T follicular helper cell (primary cell): ENCODE measurements around the gene FGD4.
"Not testable (repeated sequence)": the region's sequence is repeated elsewhere in the genome, so short reads cannot be mapped to it uniquely, and the experiment has no call there.

Source experiments
- DNase-seq: peaks from one replicate; pipeline ENCODE4 v3.0.0-alpha.2; 2020; ENCODE audit warnings: low read depth

Gene FGD4

DNA sequence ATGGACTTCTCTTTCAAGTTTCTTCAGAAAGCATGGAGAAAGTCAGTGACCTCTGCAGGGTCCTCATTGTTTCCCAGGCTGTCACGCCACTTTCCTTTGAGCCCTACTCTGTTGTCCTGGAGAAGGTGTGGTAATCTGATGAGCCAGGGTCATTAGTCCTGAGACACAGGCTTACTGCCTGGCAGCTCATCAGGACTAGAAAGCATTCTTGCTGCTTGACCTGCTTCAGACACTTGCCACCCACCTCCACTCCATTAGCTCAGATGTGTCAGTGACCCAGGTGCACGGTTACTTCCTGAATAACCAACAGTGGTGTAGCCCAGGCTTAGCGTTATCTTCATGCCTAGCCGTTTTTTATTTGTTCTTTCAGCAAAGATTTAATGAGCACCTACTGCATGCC, 93.9 kb downstream of the FGD4 start:
- DNase-seq = no peak

DNA sequence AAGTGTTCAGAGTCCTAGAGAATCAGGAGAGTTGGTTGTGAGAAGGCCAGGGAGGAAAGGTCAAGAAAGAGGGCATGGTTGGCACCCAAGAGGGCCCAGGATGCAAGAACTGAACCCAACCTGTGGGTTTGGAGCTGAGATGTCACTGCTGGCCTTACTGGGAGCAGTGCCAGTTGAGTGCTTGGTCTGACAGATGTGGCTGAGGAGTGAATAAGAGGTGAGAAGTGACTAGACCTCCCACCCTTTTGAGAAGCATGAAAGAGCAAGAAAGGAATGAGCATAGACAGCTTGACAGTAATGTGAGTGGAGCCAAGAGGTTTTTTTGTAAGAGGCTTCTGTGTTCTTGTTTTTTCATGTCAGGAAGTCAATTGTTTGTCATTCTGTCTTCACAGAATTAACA, 95.3 kb downstream of the FGD4 start:
- no peak for DNase-seq

GRCh38 chr12:32496946-32497345, 97.6 kb downstream of the FGD4 start:
- no peak for DNase-seq

DNA sequence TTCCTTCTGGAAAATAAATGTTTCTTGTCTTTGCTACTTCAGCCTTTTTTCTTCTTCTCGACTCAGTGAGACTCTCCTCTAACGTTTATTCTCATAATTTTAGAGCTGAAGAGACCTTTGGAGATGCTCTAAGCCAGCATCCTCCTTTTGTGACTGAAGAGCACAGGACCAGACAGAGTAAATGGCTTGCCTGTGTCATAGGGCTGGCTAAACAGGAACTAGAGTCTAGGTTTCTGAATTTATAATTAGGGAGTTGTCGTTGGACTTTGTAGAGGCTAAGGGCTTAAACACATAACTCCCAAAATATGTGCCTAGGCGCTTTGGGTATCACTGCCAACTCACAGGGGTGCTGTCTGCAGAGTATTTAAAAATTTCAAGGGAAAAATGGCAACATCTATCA, 98.5 kb downstream of the FGD4 start:
- no peak for DNase-seq

- no peak for DNase-seq
Measured at GRCh38 chr12:32499048-32499447, 99.7 kb downstream of the FGD4 start.

DNA sequence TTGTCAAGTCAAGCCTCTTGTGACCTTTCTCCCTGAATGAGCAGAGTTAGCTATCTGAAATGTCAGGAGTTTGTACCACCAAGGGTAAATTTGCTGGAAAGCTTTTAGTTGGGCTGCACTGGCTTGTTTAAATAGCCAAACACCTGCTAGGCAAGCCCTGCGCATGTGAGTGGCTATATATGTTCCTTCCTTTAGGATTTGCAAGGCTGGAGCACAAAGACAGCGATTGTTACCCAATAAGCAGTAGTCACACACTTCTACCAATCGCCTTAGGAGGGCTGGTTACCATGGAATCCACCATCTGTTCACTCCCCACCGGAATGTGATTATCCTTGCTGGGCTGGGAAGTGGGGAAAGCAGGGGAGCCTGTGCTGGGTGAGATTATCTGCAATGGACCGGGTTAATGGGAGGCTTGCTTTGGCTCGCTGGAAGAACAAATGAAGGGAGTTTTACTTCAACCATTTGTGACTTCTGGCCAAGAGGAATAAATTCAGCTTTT, 102.5 kb downstream of the FGD4 start:
- no peak for DNase-seq

DNA sequence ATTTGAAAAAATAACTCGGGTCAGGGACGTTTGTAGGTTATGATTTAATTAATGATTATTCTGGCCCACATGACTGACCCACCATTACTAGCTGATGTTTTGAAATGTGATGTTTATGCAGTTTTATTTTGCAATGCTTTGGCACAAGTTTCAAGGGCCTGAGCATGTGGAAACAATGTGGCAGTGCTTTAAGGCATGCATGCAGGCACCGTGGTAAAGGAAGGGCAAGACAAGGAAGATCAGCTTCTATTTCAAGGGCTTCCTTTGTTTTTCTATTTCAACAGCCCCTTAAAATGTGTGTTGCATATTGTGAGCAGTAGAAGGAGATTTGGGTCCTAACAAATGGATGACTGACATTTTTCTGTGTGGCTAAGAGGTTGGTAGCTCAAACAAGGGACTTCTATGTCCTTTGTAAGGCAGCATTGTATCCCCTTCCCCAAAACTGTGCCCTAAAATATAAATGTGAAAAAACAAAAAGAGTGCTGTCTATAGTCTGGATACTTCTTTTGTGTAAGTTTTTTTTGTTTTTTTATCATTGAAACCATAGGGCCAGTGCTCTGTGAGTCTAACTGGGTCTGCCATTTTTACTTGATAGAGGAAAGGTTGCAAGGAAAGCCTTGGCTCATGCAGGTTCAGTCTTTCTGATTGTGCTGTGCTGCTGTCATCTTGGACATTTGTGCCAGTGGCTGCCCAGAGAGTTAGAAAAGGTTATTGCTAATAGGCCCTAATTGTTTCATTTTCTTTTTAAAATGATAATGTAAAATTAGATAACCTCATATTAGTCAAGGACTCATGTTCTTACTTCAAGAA, 103.5 kb downstream of the FGD4 start:
- DNase-seq = no peak

DNA sequence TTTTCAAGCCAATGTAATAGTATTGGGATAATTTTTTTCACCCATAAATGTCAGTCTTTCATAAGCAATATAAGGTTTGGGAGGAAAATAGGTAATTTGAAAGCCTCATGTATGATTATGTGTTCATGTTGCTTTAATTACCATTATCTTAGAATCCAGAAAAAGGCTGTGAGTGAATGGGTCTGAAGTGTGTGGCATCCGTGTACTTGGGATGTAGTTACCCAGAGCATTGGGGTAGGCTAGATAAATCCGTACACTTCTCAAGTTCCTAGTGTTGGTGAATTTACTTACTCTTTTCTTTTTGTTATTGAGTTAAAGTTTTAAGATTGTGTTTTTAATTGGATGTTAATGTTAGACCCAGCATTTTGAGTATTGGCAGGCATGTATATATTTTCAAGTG, 104.4 kb downstream of the FGD4 start:
- DNase-seq = no peak

GRCh38 chr12:32504591-32504990, 105.2 kb downstream of the FGD4 start:
- DNase-seq = no peak

- no peak for DNase-seq
Measured at GRCh38 chr12:32505067-32505945, 105.9 kb downstream of the FGD4 start.

- DNase-seq = not testable (repeated sequence)
Measured at GRCh38 chr12:32507096-32507941, 108.0 kb downstream of the FGD4 start.

DNA sequence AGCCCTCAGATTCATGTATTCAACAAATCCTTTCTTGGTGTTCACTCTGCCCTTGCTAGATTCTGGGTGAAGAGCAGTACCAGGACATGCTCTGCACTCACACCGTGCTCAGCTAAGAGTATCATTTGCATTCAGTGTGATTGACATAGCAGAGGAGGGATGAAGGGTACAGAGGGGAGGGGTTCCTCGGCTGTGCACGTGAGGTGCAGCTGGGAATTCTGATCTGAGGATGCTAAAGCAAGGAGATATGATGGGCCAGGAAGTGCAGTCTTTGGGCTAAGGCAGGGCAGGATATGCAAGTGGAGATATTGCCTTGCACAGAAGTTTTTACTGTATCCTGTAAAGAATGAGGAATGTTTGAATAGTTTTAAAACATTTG, 108.6 kb downstream of the FGD4 start:
- DNase-seq = no peak

- no peak for DNase-seq
Measured at GRCh38 chr12:32508626-32509025, 109.3 kb downstream of the FGD4 start.

GRCh38 chr12:32509328-32510091, 110.2 kb downstream of the FGD4 start:
- no peak for DNase-seq

DNA sequence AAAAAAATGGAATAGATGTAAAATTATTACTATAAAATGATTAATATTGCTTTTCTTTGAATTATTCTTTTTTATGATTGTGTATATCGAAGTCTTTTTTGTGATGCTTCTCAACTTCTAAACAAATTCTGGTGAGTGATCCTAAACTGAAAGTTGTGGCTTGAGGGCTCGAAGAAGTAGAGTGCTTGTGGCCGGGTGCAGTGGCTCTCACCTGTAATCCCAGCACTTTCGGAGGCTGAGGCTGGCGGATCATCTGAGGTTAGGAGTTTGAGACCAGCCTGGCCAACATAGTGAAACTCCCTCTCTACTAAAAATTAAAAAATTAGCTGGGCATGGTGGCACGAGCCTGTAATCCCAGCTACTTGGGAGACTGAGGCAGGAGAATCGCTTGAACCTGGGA, 112.6 kb downstream of the FGD4 start:
- not testable (repeated sequence) for DNase-seq

DNA sequence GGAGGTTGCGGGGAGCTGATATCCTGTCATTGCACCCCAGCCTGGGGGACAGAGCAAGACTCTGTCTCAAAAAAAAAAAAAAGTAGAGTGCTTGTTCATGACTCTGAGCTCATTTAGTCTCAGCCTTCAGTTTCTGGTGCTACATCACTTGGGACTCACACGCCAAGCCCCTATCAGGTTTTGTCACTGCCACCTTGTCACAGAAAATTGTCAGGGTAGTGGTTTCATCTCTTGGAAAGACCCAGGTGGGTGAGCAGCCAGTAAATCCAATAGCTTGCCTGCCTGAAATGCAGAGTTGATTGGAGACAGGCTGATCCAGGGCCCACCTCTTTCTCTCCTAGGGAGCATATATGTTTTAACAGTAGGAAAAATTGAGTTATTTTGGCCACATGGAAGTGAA, 113.0 kb downstream of the FGD4 start:
- DNase-seq = no peak

- DNase-seq = no peak
Measured at GRCh38 chr12:32512910-32513309, 113.6 kb downstream of the FGD4 start.

DNA sequence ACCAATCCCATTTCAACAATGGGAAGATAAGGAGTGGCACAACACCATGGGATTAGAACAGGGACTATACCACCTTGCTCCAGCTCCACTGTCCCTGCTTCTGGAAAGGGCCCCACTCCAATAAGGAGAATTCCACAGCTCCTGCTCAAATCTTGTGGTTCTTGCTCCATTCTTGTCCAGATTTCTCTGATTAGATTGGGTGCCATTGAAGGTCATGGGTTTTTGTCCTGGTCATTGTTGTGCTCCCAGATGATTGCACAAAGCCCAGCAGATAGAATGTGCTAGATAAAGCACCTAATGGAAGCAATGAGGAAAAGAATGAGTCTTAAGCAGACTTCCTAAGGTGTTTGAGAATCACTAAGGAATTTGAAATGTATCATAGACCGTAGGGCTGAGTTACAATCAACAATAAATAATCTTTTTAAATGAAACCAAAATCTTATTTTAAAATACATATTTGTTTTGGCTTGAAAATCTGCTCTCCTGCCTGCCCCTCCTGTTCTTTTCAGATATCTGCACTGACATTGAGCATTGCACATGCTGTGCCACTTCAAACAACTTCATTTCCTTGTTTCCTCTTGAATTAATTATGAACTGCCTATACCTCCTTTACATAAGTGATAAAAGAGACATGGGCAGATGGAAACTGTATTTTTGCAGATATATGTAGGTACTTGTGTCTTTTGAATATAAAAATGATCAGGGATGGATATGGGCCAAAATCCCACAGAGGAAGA, 115.9 kb downstream of the FGD4 start:
- no peak for DNase-seq

GRCh38 chr12:32516230-32516629, 116.9 kb downstream of the FGD4 start:
- no peak for DNase-seq

GRCh38 chr12:32517966-32518365, 118.6 kb downstream of the FGD4 start:
- DNase-seq = no peak

GRCh38 chr12:32519047-32519446, 119.7 kb downstream of the FGD4 start:
- no peak for DNase-seq
